Subcutaneous abdominal adipose tissue (tissue), 5 donors: ENCODE results near the gene XYLT1.

Source experiments
- H3K27ac ChIP-seq: one replicate; pipeline ENCODE4 v1.7.0; 2013; ENCODE audit warnings: low read depth, mild to moderate bottlenecking, inconsistent platforms, low read length, moderate library complexity
- H3K27me3 ChIP-seq, 5 donors: one replicate each; pipeline ENCODE4 v1.7.0; 2013; ENCODE audit warnings: low read length in 5 of 5, inconsistent platforms in 1 of 5; ENCODE audit not compliant: control insufficient read depth in 5 of 5, insufficient read depth in 4 of 5
- H3K36me3 ChIP-seq, 5 donors: one replicate each; pipeline ENCODE4 v1.7.0; 2013; ENCODE audit warnings: low read length in 5 of 5; ENCODE audit not compliant: control insufficient read depth in 5 of 5, insufficient read depth in 5 of 5
- H3K4me1 ChIP-seq, 5 donors: one replicate each; pipeline ENCODE4 v1.7.0; 2013; ENCODE audit warnings: low read length in 5 of 5, mild to moderate bottlenecking in 3 of 5, moderate library complexity in 1 of 5; ENCODE audit not compliant: control insufficient read depth in 5 of 5, insufficient read depth in 5 of 5
- H3K4me3 ChIP-seq, 5 donors: one replicate each; pipeline ENCODE4 v1.7.0; 2013; ENCODE audit warnings: low read length in 5 of 5, low read depth in 1 of 5
- H3K9ac ChIP-seq, 5 donors: one replicate each; pipeline ENCODE4 v1.7.0; 2013; ENCODE audit warnings: low read length in 5 of 5, mild to moderate bottlenecking in 4 of 5, moderate library complexity in 3 of 5
- H3K9me3 ChIP-seq, 5 donors: one replicate each; pipeline ENCODE4 v1.7.0; 2013; ENCODE audit warnings: low read length in 5 of 5; ENCODE audit not compliant: control insufficient read depth in 5 of 5
- donor health status: healthy.
- donor health status: healthy.
- donor health status: healthy.
- donor health status: healthy.
- donor health status: healthy.

XYLT1 gene, protein sequence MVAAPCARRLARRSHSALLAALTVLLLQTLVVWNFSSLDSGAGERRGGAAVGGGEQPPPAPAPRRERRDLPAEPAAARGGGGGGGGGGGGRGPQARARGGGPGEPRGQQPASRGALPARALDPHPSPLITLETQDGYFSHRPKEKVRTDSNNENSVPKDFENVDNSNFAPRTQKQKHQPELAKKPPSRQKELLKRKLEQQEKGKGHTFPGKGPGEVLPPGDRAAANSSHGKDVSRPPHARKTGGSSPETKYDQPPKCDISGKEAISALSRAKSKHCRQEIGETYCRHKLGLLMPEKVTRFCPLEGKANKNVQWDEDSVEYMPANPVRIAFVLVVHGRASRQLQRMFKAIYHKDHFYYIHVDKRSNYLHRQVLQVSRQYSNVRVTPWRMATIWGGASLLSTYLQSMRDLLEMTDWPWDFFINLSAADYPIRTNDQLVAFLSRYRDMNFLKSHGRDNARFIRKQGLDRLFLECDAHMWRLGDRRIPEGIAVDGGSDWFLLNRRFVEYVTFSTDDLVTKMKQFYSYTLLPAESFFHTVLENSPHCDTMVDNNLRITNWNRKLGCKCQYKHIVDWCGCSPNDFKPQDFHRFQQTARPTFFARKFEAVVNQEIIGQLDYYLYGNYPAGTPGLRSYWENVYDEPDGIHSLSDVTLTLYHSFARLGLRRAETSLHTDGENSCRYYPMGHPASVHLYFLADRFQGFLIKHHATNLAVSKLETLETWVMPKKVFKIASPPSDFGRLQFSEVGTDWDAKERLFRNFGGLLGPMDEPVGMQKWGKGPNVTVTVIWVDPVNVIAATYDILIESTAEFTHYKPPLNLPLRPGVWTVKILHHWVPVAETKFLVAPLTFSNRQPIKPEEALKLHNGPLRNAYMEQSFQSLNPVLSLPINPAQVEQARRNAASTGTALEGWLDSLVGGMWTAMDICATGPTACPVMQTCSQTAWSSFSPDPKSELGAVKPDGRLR

DNA sequence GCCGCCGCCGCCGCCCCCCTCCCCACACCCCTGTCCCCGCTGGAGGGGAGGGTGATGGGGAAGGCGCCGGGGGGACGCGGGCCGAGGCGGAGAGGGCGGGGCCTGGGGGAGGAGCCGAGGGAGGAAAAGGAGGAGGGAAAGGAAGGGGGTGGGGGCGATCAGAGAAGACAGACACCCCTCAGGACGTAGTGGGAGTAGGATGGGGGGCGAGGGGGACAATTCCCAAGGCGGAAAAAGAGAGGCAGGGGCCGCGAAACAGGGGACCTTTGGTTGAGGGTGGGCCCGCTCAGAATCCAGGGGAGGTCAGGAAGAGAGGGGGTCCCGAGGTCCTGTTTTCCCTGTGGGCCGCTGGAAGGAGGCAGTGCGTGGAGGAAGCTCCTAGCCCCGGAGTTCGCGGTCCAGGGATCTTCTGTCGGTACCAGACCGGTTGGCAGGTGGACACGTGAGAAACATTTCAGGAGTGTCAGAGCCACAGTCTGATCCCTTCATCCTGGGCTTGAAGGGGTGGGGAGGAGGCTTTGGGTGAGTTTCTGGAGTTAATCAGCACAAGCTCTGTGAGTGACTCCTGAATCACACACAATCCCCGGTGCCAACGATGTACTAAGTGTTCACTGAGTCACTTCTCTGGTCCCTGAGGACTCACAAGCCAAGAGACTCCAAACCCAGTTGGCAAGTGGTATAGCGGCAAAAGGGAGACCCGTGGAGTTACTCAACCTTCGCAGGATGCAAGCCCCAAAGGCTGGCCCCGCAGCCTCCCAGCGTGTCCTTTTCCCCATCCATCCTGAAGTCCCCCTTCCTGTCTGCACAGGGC lies at the start of gene XYLT1:
TSS of gene XYLT1 (minus strand) at position 53 of the 811 bp plus-strand sequence. CDS start 164 bp downstream, outside the sequence.
- no peaks in the 10 kb centered on the region for H3K36me3 ChIP-seq
- peaks cover 5 to 53% (median 50%) of the 10 kb centered on the region in 5 donors for H3K4me1 ChIP-seq
- H3K27me3 ChIP-seq = peaks cover 0 to 8% (median 0%) of the 10 kb centered on the region in 5 donors
- H3K9me3 ChIP-seq = no peaks in the 10 kb centered on the region
- H3K4me3 ChIP-seq = peak within 1 kb of the TSS; percentile 68 to 90 (median 77)
- H3K27ac ChIP-seq = peak within 1 kb of the TSS; percentile 97
- H3K9ac ChIP-seq = peak within 1 kb of the TSS; percentile 56 to 98 (median 74)

DNA sequence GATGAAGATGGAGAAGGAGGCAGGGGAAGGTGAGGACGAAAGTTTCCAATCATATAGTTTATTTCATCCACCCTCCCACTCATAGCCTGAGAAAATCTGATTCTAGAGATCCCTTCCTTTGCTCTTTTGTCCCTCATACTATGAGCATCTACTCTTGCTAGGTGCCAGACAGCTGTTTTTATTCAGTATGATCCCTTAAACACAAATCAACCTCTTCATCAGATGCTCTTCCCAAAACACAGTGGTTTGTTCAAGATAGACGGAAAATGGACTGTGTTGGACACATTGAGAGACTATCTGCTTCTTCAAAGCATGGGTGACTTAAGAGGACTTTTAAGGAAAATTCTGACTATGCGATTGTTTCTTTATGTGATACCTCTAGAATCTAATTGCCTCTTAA lies 49.4 kb upstream of the XYLT1 start:
- H3K4me3 ChIP-seq = no peak overlapping the region
- no peak overlapping the region for H3K27ac ChIP-seq
- H3K4me1 ChIP-seq = peaks cover 0 to 11% (median 3%) of the 10 kb centered on the region in 5 donors
- no peaks in the 10 kb centered on the region for H3K36me3 ChIP-seq
- peaks cover 0 to 16% (median 5%) of the 10 kb centered on the region in 5 donors for H3K27me3 ChIP-seq
- H3K9ac ChIP-seq = no peak overlapping the region
- H3K9me3 ChIP-seq = no peaks in the 10 kb centered on the region

DNA sequence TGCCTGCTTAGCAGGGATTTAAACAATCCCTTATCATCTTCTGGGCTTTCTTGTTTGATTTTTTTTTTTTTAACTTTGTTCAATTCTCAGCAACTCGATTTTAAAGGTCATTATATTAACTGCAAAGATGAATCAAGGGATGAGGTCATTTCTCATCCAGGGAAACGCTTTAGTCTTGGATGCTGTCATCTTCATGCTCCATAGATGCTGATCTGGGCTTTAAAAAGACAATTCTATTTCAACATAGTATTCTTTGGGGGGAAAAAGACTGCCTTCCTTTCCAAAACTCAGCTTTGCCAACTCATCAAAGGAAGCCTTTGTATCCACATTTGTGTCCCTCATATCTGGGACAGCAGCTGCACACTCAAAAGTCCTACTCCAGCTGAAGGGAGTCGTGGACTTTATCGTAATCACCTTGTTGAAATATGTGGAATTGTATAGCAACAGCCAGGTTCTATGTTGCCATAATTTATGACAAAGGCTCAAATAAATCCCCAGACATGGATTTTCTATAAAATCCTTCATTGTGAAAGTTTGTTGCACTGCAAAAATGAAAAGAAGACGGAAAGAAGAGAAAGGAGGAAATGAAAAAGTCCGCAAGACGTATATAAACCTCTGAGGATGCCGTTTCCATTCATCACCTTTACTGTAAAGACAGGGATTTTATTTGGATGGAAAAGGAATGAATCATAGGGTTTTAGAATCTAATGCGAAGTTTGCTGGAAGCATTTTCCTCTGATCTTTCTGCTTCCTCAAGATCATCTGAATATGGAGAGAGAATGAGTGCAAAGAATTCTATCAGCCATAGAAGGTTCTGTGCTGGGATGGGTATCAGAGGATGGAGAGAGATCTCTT lies 48.6 kb upstream of the XYLT1 start:
- H3K4me1 ChIP-seq = peaks cover 0 to 11% (median 3%) of the 10 kb centered on the region in 5 donors
- peaks cover 0 to 16% (median 5%) of the 10 kb centered on the region in 5 donors for H3K27me3 ChIP-seq
- H3K27ac ChIP-seq = no peak overlapping the region
- H3K9me3 ChIP-seq = no peaks in the 10 kb centered on the region
- H3K9ac ChIP-seq = no peak overlapping the region
- no peaks in the 10 kb centered on the region for H3K36me3 ChIP-seq
- no peak overlapping the region for H3K4me3 ChIP-seq

DNA sequence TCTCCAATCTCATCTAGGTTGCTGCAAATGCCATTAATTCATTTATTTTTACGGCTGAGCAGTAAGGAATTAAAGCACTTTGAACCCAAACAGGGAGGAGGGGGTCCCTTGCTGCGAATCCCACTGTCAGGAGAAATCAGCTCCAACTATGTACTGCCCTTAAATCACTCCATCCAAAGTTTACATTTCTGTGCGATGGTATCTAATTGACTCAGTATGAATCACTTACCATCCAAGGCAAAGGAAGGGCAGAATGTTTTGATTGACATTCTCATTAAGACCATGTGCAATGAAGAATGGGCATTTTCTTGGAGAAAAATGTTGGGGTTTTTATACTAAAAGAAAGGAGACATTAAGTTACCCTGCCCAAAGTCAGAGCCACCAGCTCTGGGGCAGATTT lies 47.7 kb upstream of the XYLT1 start:
- peaks cover 0 to 11% (median 3%) of the 10 kb centered on the region in 5 donors for H3K4me1 ChIP-seq
- no peak overlapping the region for H3K4me3 ChIP-seq
- peaks cover 0 to 16% (median 5%) of the 10 kb centered on the region in 5 donors for H3K27me3 ChIP-seq
- H3K27ac ChIP-seq = no peak overlapping the region
- no peaks in the 10 kb centered on the region for H3K36me3 ChIP-seq
- no peak overlapping the region for H3K9ac ChIP-seq
- no peaks in the 10 kb centered on the region for H3K9me3 ChIP-seq

DNA sequence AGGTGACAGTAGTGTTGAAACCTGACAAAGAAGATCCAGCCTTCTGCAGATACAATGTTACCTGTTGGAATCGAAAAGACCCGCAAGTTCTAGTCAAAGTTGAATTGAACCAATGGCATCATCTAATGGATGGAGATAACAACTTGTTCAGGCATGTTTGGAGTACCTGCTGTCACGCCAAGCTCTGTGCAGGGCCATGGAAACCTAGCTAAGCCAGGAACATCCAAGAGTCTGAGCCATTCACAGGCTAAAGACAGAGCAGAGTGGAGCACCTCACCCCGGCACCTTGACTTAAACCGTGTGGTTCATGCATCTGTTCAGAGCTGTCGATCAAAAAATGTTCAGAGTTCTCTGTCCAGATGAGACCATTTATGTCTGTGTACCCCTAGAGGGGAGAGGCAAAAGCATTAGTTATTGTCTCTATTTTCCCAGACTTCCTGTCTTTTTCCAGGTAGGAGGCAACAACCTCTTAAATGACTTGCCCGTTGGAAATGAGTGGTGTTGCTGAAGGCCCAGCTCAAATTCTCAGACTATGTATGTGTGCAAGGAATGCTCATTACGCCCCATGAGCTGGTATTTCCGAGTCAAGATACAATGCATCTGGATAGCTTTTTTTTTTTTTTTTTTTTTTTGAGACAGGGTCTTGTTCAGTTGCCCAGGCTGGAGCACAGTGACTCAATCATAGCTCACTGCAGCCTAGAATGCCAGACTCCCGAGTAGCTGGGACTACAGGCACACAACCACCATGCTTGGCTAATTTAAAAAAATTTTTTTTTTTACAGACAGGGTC lies 44.9 kb upstream of the XYLT1 start:
- Histone ChIP-seq H3K4me1 (peaks cover 0 to 6% (median 3%) of the 10 kb centered on the region in 5 donors), H3K4me3 (no peak overlapping the region), H3K9me3 (no peaks in the 10 kb centered on the region), H3K36me3 (no peaks in the 10 kb centered on the region), H3K27me3 (peaks cover 0 to 13% (median 5%) of the 10 kb centered on the region in 5 donors), H3K9ac (no peak overlapping the region), H3K27ac (no peak overlapping the region)

DNA sequence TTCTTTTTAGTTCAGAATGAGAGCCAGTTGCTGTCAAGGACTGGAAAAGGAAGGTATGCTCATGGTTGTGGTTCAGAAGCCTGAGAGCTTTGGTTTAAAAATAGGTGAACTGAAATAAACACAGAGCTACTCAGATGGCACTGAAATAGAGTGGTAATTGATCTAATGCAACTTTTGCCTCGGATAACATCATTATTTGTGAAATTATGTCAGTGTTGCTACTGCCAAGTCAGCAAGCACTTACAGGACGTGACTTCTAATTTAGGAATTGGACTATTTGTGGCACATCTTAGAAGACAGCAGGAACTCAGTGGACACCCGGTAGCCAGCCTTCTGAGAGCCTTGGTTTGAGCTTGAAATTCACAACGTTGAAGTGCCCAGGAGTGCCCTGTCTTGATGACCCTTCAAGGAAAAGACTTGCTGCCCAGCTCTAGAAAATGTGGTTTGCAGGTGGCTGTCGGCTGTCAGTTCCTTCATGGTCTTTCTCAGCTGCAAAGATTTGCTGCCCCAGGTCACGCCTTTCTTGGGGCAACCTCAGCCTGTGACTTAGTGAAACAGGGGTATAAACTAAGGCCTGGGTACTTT lies 42.0 kb upstream of the XYLT1 start:
- Histone ChIP-seq H3K36me3 (no peaks in the 10 kb centered on the region), H3K9ac (no peak overlapping the region), H3K27me3 (peaks cover 0 to 3% (median 1%) of the 10 kb centered on the region in 5 donors), H3K27ac (no peak overlapping the region), H3K4me3 (no peak overlapping the region), H3K4me1 (no peaks in the 10 kb centered on the region), H3K9me3 (peaks cover 0 to 10% (median 8%) of the 10 kb centered on the region in 5 donors)

DNA sequence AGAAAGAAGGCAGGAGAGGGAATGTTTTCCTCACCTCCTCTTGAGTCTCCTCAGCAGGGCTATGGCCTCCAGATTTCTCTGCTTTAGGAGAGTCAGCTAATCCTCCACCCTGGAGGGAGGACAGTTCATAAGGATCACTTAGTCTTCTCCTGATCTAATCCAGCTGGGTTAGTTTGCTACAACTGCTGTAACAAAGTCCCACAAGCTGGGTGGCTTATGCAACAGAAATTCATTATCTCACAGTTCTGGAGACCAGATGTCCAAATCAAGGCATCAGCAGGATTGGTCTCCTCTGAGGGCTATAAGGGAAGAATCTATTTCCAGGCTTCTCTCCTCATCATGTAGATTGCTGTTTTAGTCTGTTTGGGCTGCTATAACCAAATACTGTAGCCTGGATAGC lies 40.6 kb upstream of the XYLT1 start:
- H3K27ac ChIP-seq = no peak overlapping the region
- H3K9ac ChIP-seq = no peak overlapping the region
- no peaks in the 10 kb centered on the region for H3K4me1 ChIP-seq
- H3K4me3 ChIP-seq = no peak overlapping the region
- peaks cover 0 to 3% (median 0%) of the 10 kb centered on the region in 5 donors for H3K27me3 ChIP-seq
- no peaks in the 10 kb centered on the region for H3K36me3 ChIP-seq
- H3K9me3 ChIP-seq = peaks cover 0 to 10% (median 8%) of the 10 kb centered on the region in 5 donors

DNA sequence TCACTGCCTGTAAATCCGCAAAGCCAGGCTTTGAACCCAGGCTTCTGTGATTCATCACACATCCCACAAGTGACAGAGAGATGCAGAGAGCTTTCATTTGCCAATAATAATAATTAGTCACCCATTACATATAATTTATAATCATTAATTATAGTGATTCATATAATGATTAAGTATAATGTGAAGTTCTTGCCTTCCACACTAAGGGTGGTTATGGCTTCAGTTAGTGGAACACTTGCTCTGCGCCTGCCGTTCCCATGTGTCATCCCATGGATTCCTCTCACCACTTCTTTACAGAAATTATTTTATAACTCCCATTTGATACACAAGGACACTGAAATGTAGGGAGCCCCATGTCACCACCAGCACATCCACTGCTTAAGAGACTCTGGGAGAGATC lies 39.8 kb upstream of the XYLT1 start:
- H3K9me3 ChIP-seq = peaks cover 0 to 10% (median 8%) of the 10 kb centered on the region in 5 donors
- H3K27ac ChIP-seq = no peak overlapping the region
- H3K9ac ChIP-seq = no peak overlapping the region
- peaks cover 0 to 3% (median 0%) of the 10 kb centered on the region in 5 donors for H3K27me3 ChIP-seq
- H3K4me3 ChIP-seq = no peak overlapping the region
- no peaks in the 10 kb centered on the region for H3K36me3 ChIP-seq
- no peaks in the 10 kb centered on the region for H3K4me1 ChIP-seq
